ENCODE data around the gene EIF2B5.
"Not testable (repeated sequence)": the region's sequence is repeated elsewhere in the genome, so short reads cannot be mapped to it uniquely, and the experiment has no call there.

EIF2B5 gene

GRCh38 chr3:184135149-184135910, at the start of gene EIF2B5:
EIF2B5 (plus strand) TSS chr3:184135358; CDS start chr3:184135386, 28 bp downstream.
- peak; percentile 78 to 81 for DNase-seq (ENCODE audit: low read depth in 2 of 2)

DNA sequence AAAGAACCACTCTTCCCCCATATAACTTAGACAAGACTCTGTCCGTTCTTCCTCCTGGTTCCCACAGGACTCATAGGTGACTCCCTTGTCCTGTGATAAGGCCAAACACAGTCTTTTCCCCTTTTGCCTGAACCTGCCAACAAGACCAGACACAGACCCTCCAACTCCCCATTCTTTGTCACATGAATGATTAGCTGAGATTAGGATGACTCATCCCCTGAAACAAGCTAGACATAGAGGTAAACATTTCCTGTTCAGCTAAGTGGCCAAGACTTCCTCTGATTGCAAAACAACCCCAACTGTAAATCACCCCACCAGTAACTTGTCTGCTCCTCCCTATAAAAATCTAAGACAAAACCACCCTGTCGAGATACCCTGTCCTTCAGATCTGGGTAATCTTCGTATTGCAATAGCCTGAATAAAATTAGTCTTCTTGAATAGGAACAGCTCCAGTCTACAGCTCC, 49.7 kb upstream of the EIF2B5 start:
- DNase-seq (ENCODE audit: low read depth in 2 of 2): no peak

- no peak for DNase-seq (ENCODE audit: low read depth in 2 of 2)
These were observed 43.0 kb upstream of the EIF2B5 start for GRCh38 chr3:184092199-184092598.

DNA sequence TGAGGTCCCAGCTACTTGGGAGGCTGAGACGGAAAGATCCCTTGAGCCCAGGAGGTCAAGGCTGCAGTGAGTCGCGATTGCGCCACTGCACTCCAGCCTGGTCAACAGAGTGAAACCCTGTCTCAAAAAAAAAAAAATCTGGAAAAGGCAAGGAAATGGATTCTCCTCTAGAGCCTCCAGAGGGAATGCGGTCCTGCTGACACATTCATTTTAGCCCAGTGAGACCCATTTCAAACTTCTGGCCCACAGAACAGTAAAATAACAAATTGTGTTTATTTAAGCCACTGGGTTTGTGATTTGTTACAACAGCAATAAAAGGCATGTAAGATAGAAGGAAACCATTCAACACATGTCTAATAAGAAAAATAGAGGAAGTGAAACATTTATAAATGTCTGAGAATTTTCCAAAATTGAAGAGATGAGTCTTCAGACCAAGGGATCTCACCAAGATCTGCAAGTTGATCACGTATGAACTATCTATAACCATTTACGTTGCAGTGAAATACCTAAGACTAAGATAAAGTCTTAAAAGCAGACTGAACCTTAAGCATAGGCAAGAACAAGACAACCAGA, 38.3 kb upstream of the EIF2B5 start, which contains the start of gene HTR3E:
HTR3E (plus strand) TSS at position 254 of the 573 bp plus-strand sequence. CDS start 466 bp downstream, outside the sequence.
- DNase-seq (ENCODE audit: low read depth in 2 of 2): no peak

DNA sequence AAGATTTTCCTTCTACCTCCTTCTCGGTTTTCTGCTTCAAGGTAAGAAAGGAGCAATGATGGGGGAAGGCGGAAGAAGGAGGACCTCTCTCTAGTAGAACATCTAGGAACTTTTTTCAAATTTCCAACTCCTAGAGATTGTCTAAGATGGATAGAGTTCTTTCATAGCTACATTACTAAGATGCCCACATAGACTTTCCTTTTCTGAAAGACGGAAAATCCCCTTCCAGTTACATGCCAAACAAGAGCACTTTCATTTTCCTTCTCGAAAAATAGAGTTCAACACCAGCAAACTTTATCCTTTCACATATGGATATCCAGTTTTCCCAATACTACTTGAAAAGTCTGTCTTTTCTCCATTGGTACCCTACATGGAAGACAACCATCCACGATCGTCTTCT, 37.6 kb upstream of the EIF2B5 start:
- no peak for DNase-seq (ENCODE audit: low read depth in 2 of 2)

- no peak for DNase-seq (ENCODE audit: low read depth in 2 of 2)
These were observed 35.1 kb upstream of the EIF2B5 start for GRCh38 chr3:184099806-184100686.

GRCh38 chr3:184110316-184110725, 24.8 kb upstream of the EIF2B5 start:
- DNase-seq (ENCODE audit: low read depth in 2 of 2): no peak

DNA sequence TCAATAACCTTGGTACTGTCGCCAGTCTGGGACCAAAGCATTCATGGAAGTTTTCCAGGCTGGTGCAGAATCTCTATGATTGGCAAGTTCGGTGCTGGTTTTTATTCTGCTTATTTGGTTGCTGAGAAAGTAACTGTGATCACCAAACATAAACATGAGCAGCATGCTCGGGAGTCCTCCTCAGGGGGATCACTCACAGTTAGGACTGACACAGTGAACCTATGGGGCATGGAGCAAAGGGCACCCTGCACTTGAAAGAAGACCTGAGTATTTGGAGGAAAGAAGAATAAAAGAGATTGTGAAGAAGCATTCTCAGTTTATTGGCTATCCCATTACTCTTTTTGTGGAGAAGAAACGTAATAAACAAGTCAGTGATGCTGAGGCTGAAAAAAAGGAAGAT, 19.1 kb upstream of the EIF2B5 start:
- no peak for DNase-seq (ENCODE audit: low read depth in 2 of 2)

DNA sequence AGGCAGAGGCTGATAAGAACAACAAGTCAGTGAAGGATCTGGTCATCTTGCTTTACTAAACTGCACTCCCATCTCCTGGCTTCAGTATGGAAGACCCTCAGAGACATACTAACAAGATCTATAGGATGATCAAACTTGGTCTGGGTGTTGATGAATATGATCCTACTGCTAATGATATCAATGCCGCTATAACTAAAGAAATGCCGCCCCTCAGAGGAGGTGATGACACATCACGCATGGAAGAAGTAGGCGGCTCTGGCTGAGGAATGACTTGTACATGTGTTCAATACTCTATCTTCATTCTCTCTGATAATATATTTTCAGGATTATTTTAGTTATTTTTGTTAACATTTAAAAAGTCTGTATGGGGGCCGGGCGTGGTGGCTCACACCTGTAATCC, 17.5 kb upstream of the EIF2B5 start:
- DNase-seq (ENCODE audit: low read depth in 2 of 2): no peak

DNA sequence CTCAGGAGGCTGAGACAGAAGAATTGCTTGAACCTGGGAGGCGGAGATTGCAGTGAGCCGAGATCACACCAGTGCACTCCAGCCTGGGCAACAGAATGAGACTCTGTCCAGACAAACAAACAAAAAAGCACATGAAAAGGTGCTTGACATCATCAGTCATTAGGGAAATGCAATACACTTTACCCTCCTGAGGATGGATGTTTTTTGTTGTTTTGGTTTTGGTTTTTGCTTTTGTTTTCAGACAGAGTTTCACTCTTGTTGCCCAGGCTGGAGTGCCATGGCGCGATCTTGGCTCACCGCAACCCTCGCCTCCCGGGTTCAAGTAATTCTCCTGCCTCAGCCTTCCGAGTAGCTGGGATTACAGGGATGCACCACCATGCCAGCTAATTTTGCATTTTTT, 14.1 kb upstream of the EIF2B5 start:
- not testable (repeated sequence) for DNase-seq (ENCODE audit: low read depth in 2 of 2)

DNA sequence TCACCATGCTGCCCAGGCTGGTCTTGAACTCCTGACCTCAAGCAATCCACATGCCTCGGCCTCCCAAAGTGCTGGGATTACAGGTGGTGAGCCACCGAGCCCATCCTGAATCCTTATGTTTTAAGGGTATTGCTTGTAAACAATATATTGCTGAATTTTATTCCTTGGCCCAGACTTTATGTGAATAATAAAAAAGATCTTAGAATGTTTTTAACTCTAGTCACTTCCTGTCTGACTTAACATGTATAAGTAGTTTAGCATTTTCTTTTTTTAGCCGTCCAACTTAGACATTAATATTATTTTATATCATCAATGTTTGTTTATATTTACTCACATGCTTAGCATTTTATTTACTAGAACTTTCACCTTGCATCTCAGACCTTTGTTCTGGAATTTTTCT, 9.2 kb upstream of the EIF2B5 start:
- DNase-seq (ENCODE audit: low read depth in 2 of 2): no peak

- no peak for DNase-seq (ENCODE audit: low read depth in 2 of 2)
These were observed 6.1 kb upstream of the EIF2B5 start for GRCh38 chr3:184129012-184129411.

GRCh38 chr3:184132945-184133344, 2.2 kb upstream of the EIF2B5 start:
- DNase-seq (ENCODE audit: low read depth in 2 of 2): no peak

GRCh38 chr3:184133840-184134745, 1.1 kb upstream of the EIF2B5 start:
- DNase-seq (ENCODE audit: low read depth in 2 of 2): peak in 1 of 2 donors; percentile 44

DNA sequence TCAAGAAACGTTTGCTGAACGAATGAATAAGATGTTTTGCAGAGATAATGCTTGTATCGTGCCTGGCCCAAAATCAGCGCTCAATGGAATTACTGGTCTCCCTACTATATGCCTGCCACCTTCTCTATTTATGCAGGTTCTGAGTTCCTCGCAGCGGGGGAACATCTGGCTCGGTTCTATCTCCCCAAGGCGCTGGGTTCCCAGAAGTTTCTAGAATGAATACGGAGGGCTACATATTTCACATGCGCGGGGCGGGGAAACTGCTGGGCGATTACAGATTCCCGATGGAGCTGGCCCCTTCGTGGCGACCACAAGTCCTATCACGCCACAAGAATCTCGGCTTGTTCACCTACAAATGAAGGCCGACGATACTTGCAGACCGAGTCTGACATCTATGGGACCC, 411 bp upstream of the EIF2B5 start:
- no peak for DNase-seq (ENCODE audit: low read depth in 2 of 2)

- DNase-seq (ENCODE audit: low read depth in 2 of 2): no peak
These were observed 728 bp downstream of the EIF2B5 start for GRCh38 chr3:184135911-184136260.

GRCh38 chr3:184140436-184140835, 5.3 kb downstream of the EIF2B5 start:
- DNase-seq (ENCODE audit: low read depth in 2 of 2): no peak

GRCh38 chr3:184142199-184142598, 7.0 kb downstream of the EIF2B5 start:
- no peak for DNase-seq (ENCODE audit: low read depth in 2 of 2)

GRCh38 chr3:184143327-184143726, 8.2 kb downstream of the EIF2B5 start:
- DNase-seq (ENCODE audit: low read depth in 2 of 2): no peak

DNA sequence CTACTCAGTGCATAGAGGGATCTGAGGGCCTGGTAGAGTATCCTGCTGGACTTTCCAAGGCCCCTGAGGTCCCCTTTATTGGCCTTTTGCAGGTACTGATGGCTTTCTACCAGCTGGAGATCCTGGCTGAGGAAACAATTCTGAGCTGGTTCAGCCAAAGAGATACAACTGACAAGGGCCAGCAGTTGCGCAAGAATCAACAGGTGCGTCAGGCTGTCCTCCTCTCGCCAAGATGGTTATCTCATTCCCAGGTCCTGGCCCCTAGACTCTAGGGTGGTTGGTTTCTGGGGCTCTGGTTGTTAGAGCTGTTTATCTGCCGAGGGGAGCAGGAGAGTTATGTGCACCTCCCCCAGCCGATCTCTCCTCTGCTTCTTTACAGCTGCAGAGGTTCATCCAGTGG, 9.3 kb downstream of the EIF2B5 start:
- DNase-seq (ENCODE audit: low read depth in 2 of 2): no peak

GRCh38 chr3:184145111-184145524, 10.0 kb downstream of the EIF2B5 start:
- DNase-seq (ENCODE audit: low read depth in 2 of 2): no peak

All from stimulated activated CD8-positive, alpha-beta memory T cell treated with anti-CD3 and anti-CD28 coated beads, Interleukin-7, amount 100 ng/mL, for 4 hours (primary cell).